Left ventricle myocardium inferior (tissue), 1 donor: ENCODE data around the gene B3GNT7. TPM values are rescaled to one million over a fixed set of nuclear protein-coding genes. Genes with fewer than 3 reads are reported as not detected.

ENCODE experiments used
- DNase-seq: peaks from one replicate; pipeline ENCODE4 v3.0.0-alpha.2; 2020
- H3K27ac ChIP-seq: fragments of 200-600 bp; replicated peaks from 2 replicates; pipeline ENCODE4 v1.8.0; 2021
- H3K27me3 ChIP-seq: fragments of 200-600 bp; 2 replicates; pipeline ENCODE4 v1.8.0; 2021; ENCODE audit warnings: low read depth
- H3K36me3 ChIP-seq: fragments of 200-600 bp; 2 replicates; pipeline ENCODE4 v1.8.0; 2021
- H3K4me1 ChIP-seq: fragments of 200-600 bp; 2 replicates; pipeline ENCODE4 v1.8.0; 2021
- H3K4me3 ChIP-seq: fragments of 200-600 bp; 2 replicates; pipeline ENCODE4 v1.8.0; 2021; ENCODE audit warnings: mild to moderate bottlenecking, moderate library complexity
- H3K9me3 ChIP-seq: fragments of 200-600 bp; replicated peaks from 2 replicates; pipeline ENCODE4 v1.8.0; 2021
- intact Hi-C: fragments of 100-400 bp; cut with micrococcal nuclease; formaldehyde crosslinking; loops from one replicate; pipeline ENCODE4 v1.11.0; 2022
- total RNA-seq: library from RNA; stranded (reverse); fragmentation: NEBNext Ultra II Directional; extraction: Animal tissue kit (Norgen Biotek cat#: 25700); gene quantifications from one replicate; pipeline ENCODE4 v1.2.1, GENCODE V29; 2021
- TF ChIP-seq, protein P1 (sequence below): fragments of 200-600 bp; IDR thresholded peaks from 2 replicates; pipeline ENCODE4 v1.8.0; 2021; ENCODE audit warnings: antibody characterized with exemption, mild to moderate bottlenecking, borderline replicate concordance
- donor health status: DM: no; HTN: yes; CAD: no; lungs with severe emphysema.

Gene B3GNT7
- total RNA-seq, 1 donor from 2014 or later, result 2.4 TPM

DNA sequence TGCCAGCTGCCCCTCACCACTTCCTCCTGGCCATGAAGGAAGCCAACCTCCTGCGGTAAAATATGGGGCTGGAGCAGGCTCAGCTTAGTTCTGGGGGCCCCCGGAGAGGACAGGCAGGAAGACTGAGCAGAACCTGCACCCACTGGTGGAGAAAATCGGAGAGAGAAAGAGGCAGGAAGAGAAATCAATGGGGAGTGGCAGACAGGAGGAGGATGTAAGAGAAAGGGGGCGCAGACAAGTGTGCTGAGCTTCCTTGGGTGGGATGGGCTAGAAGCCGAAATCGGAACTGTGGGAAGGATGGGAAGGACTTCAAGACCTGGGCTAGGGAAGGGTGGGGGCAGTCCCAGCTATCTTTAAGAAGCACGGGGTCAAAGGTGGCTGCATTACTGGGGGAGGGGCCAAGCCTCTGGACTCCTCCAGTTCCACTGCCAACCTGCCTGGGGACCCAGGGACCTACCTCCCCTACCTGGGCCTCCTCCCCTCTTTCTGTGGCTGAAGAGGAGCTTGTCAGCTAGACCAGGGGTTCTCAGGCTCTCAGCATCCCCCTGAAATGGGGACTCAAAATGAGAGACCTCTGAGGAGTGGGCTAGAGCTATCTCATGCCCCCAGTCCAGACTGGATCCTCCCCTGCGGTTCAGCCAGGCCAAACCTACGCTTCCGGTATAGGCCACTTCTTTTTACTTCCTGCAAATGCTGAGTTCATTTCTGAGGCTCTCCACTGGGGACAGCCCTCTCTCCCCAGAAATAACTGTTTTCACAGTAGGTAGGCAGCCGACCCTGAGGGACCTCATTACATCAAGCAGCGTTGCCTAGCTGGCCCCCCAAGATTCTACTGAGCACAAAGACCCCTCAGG, 33.6 kb upstream of the B3GNT7 start:
- Histone ChIP-seq H3K27me3 (no peaks in the 10 kb centered on the region), H3K36me3 (no peaks in the 10 kb centered on the region), H3K4me1 (peaks cover 14% of the 10 kb centered on the region), H3K27ac (peak overlapping the region; percentile 40), H3K9me3 (no peaks in the 10 kb centered on the region), H3K4me3 (no peak overlapping the region)
- intact Hi-C loops, result no loop called here
- TF ChIP-seq, protein P1, sequence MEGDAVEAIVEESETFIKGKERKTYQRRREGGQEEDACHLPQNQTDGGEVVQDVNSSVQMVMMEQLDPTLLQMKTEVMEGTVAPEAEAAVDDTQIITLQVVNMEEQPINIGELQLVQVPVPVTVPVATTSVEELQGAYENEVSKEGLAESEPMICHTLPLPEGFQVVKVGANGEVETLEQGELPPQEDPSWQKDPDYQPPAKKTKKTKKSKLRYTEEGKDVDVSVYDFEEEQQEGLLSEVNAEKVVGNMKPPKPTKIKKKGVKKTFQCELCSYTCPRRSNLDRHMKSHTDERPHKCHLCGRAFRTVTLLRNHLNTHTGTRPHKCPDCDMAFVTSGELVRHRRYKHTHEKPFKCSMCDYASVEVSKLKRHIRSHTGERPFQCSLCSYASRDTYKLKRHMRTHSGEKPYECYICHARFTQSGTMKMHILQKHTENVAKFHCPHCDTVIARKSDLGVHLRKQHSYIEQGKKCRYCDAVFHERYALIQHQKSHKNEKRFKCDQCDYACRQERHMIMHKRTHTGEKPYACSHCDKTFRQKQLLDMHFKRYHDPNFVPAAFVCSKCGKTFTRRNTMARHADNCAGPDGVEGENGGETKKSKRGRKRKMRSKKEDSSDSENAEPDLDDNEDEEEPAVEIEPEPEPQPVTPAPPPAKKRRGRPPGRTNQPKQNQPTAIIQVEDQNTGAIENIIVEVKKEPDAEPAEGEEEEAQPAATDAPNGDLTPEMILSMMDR, result no peak
- DNase-seq, result no peak

DNA sequence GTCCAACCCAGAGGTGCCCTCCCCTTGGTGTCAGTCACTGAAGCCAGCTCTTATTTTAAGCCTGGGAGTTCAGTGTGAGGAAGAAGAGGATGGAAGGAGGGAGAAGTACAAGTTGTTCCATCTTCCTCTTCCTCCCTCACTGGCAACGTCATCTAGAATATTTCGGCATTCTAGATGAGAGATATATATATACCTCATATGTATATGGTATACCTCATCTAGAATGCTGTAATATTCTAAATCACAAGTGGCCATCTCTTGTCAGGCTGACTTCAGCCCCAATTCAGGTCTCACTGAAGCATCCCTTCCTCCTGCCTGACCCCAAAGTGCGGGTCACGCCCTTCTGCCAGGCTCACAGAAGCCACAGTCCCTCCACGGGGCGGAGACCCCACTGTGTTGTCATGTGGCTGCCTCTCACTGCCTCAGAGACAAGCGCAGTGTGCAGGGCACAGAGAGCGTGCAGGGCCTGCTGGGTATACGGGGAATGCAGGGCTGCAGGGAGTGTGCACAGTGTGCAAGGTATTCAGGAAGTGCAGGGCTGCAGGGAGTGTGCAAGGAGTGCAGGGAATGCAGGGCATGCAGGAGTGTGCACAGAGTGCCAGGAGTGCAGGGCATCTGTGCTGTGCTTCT, 32.8 kb upstream of the B3GNT7 start:
- no peaks in the 10 kb centered on the region for H3K27me3 ChIP-seq
- intact Hi-C loops, result no loop called here
- TF ChIP-seq, protein P1, result no peak
- H3K27ac ChIP-seq, result peak overlapping the region; percentile 17
- H3K9me3 ChIP-seq, result no peaks in the 10 kb centered on the region
- DNase-seq, result no peak
- no peak overlapping the region for H3K4me3 ChIP-seq
- no peaks in the 10 kb centered on the region for H3K36me3 ChIP-seq
- peaks cover 14% of the 10 kb centered on the region for H3K4me1 ChIP-seq

DNA sequence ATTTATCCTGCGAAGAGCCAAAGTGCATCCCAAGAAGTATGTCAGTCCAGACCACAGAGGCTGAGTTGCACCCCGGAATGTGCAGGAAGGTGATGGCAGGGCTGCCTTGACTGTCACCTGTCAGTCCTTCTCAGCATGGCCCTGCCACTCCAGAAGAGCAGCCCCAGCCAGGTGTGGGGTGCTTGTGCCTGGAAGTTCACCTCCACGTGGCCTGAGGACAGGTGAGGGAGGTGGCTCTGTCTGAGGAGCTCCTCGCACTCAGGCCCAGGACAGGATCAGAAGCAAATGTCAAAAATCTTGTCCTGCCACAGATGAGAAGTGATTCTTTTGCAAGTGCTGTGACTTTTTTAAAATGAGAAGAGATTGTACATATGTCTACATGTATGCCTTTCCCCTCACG, 31.4 kb upstream of the B3GNT7 start:
- H3K9me3 ChIP-seq, result no peaks in the 10 kb centered on the region
- no peaks in the 10 kb centered on the region for H3K36me3 ChIP-seq
- DNase-seq, result no peak
- intact Hi-C loops, result no loop called here
- peaks cover 14% of the 10 kb centered on the region for H3K4me1 ChIP-seq
- no peak overlapping the region for H3K27ac ChIP-seq
- H3K4me3 ChIP-seq, result no peak overlapping the region
- TF ChIP-seq, protein P1, result no peak
- H3K27me3 ChIP-seq, result no peaks in the 10 kb centered on the region

DNA sequence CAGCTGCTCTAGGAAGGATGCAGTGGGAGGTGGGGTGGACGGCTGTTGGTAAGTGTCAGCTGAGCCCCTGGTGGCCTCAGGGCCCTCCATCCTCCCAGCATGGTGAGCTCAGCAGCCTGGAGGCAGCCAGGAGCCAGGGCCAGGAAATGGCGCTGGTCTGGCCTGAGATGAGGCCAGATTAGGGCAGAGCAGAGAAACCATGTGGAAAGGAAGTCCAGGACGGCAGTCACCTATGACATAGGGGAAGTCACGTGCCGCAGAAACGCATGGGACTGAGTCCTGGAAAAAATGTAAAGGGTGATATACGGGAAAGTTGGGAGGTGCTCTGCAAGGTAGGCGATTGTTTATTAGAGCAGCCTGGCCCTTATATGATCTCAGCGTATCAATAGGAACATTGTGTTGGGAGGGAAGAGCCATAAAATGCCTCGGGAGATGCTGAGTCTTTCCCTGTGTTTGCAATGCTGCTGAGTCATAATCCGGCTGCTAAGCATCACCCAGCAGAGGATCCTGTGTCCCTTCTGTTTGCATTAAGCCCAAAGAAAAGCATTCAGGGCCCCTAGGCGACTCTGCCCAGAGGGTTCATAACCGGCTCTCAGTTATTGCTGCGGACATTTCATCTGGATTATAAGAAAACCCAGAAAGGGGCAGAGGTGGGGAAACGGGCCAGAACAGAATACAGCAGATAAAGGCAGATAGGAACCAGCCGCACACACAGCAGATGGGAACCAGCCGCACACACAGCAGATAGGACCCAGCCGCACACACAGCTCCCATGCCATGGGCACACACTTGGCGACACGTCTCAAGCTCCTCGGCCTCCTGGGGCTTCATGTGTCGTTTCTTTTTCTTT, 30.3 kb upstream of the B3GNT7 start:
- H3K36me3 ChIP-seq, result no peaks in the 10 kb centered on the region
- TF ChIP-seq, protein P1, result no peak
- peaks cover 19% of the 10 kb centered on the region for H3K4me1 ChIP-seq
- DNase-seq, result no peak
- intact Hi-C loops, result no loop called here
- no peak overlapping the region for H3K4me3 ChIP-seq
- H3K27me3 ChIP-seq, result no peaks in the 10 kb centered on the region
- peak overlapping the region; percentile 36 for H3K27ac ChIP-seq
- no peaks in the 10 kb centered on the region for H3K9me3 ChIP-seq

DNA sequence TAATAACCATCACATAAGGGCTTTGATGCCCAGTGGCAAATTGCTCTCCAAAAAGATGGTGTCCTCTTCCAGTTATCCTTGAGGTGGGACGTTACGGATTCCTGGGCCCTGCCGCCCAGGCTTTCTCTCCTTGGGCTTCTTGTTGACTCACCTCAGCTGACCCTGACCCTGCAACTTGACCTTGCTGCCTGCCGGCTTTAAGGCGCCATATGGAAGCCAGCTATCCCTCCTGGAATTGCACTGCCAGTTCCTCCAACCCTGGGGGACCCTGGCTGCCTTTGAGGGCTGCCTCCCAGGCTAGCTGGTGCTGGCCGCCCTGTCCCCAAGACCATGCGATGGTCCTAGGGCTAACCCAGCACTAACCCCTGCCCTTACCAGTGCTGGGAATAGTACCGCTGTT, 28.3 kb upstream of the B3GNT7 start:
- DNase-seq, result peak; percentile 5
- H3K27ac ChIP-seq, result no peak overlapping the region
- TF ChIP-seq, protein P1, result no peak
- intact Hi-C loops, result no loop called here
- H3K36me3 ChIP-seq, result no peaks in the 10 kb centered on the region
- no peaks in the 10 kb centered on the region for H3K27me3 ChIP-seq
- H3K9me3 ChIP-seq, result no peaks in the 10 kb centered on the region
- H3K4me3 ChIP-seq, result no peak overlapping the region
- peaks cover 18% of the 10 kb centered on the region for H3K4me1 ChIP-seq
